ENCODE measurements around the gene MLN. TPM values are rescaled to one million over a fixed set of nuclear protein-coding genes. Genes with fewer than 3 reads are reported as not detected.
A peak's percentile ranks its signal among the peaks of the same experiment; 100 is the strongest.

MLN gene
- total RNA-seq, 4 donors from 2014 or later, result not detected

- no peak for TF ChIP-seq POLR2A (IDR thresholded peaks at IDR 0.05)
- TF ChIP-seq, protein P1, sequence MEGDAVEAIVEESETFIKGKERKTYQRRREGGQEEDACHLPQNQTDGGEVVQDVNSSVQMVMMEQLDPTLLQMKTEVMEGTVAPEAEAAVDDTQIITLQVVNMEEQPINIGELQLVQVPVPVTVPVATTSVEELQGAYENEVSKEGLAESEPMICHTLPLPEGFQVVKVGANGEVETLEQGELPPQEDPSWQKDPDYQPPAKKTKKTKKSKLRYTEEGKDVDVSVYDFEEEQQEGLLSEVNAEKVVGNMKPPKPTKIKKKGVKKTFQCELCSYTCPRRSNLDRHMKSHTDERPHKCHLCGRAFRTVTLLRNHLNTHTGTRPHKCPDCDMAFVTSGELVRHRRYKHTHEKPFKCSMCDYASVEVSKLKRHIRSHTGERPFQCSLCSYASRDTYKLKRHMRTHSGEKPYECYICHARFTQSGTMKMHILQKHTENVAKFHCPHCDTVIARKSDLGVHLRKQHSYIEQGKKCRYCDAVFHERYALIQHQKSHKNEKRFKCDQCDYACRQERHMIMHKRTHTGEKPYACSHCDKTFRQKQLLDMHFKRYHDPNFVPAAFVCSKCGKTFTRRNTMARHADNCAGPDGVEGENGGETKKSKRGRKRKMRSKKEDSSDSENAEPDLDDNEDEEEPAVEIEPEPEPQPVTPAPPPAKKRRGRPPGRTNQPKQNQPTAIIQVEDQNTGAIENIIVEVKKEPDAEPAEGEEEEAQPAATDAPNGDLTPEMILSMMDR (IDR thresholded peaks at IDR 0.05), result no peak
- no peaks in the 10 kb centered on the region for H3K9me3 ChIP-seq
- no peak for DNase-seq
- H3K36me3 ChIP-seq, result no peaks in the 10 kb centered on the region
- H3K4me3 ChIP-seq, result no peak overlapping the region
- peaks cover 8 to 19% of the 10 kb centered on the region in 2 donors for H3K4me1 ChIP-seq
- intact Hi-C loops (cut with DNase I; ENCODE audit: low total_unique reads), result no loop called here
- no peaks in the 10 kb centered on the region for H3K27me3 ChIP-seq
- H3K27ac ChIP-seq, result peak overlapping the region; percentile 95 to 97
Observed at GRCh38 chr6:33786736-33787135, 17.1 kb downstream of the MLN start.

- no peak for DNase-seq
- Histone ChIP-seq H3K27me3 (no peaks in the 10 kb centered on the region), H3K4me1 (peaks cover 8 to 19% of the 10 kb centered on the region in 2 donors), H3K36me3 (no peaks in the 10 kb centered on the region), H3K27ac (peak overlapping the region in 1 of 2 donors; percentile 95), H3K9me3 (no peaks in the 10 kb centered on the region), H3K4me3 (no peak overlapping the region)
- no peak for TF ChIP-seq POLR2A (IDR thresholded peaks at IDR 0.05)
- TF ChIP-seq, protein P1 (IDR thresholded peaks at IDR 0.05), result no peak
- intact Hi-C loops (cut with DNase I; ENCODE audit: low total_unique reads), result no loop called here
Observed at GRCh38 chr6:33785778-33786177, 18.0 kb downstream of the MLN start.

DNA sequence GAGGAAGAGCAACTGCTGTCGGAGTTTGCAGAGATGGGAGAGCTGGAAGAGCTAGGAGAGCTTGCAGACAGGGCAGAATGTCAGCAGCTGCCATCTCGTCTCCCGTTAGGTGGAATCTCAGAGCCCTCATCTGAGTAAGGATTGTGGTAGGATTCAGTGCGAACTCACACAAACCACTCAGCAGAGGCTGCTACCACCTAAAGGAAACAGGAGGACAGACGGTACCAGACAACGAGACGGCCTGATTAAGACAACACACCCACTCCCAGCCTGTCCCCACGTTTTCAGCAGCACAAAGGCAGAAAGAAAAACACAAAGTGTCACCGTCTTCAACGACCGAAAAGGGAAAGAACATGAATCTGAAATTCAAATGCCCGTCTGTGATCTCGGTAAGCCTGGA is 19.0 kb downstream of the MLN start:
- intact Hi-C loops (cut with DNase I; ENCODE audit: low total_unique reads), result no loop called here
- peaks cover 8 to 19% of the 10 kb centered on the region in 2 donors for H3K4me1 ChIP-seq
- no peak overlapping the region for H3K27ac ChIP-seq
- no peaks in the 10 kb centered on the region for H3K27me3 ChIP-seq
- no peaks in the 10 kb centered on the region for H3K9me3 ChIP-seq
- no peak for DNase-seq
- TF ChIP-seq POLR2A (IDR thresholded peaks at IDR 0.05), result no peak
- TF ChIP-seq, protein P1 (IDR thresholded peaks at IDR 0.05), result no peak
- no peaks in the 10 kb centered on the region for H3K36me3 ChIP-seq
- H3K4me3 ChIP-seq, result no peak overlapping the region

DNA sequence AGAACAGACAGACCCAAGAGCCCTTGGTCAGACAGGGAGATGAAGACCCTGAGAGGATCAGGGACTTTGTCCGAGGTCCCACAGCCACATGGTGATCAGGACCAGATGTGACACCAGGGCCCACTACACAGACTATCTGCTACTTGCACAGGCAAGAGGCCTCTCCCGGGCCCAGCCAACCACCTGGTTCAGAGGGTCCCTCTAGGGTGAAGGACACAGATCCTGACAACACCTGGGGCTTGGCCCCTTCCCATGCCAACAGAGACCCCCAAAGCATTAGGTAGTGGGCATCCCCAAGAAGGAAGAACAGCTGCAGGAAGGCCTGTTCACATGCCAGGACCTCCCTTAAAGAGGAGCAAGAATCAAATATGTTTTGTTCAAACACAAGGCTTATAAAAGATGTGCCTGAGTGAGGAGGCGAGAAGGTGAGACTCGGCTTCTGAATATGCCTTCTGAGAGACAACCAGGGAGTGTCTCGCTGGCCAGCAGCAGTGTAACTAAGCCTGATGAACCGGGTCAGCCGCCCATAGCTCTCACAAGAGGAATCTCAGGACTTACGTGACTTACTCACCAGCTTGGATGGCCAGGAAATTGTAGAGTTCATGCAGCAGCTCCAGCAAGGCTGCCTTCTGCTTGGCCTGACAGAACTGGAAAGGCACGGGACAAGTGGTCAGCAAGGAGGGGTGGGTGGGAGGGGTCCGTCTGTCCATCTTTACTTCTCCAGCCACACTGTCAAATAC is 19.9 kb downstream of the MLN start:
- Histone ChIP-seq H3K36me3 (no peaks in the 10 kb centered on the region), H3K9me3 (no peaks in the 10 kb centered on the region), H3K4me3 (no peak overlapping the region), H3K27ac (no peak overlapping the region), H3K27me3 (no peaks in the 10 kb centered on the region), H3K4me1 (peaks cover 8 to 19% of the 10 kb centered on the region in 2 donors)
- TF ChIP-seq POLR2A (IDR thresholded peaks at IDR 0.05), result no peak
- TF ChIP-seq, protein P1 (IDR thresholded peaks at IDR 0.05), result no peak
- intact Hi-C loops (cut with DNase I; ENCODE audit: low total_unique reads), result no loop called here
- DNase-seq, result no peak

DNA sequence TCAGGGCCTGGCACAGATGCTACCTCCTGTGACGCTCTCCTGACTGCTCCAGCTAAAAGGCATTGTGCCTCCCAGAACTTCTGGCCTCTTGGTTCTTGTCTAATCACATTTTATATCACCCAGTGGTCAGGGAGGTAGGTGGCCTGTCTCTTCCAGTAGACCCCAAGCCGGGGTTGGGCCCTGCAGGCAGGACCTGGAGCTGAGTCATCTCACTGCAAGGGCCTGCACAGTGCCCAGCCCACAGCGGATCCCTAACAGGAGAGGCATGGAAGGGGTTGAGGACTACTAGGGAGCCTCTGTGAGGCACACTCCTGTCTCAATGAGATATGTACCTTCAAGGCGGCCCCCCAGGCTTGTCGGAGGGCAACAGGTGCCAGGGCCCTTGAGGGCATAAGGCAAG is 21.2 kb downstream of the MLN start:
- peaks cover 8 to 15% of the 10 kb centered on the region in 2 donors for H3K4me1 ChIP-seq
- intact Hi-C loops (cut with DNase I; ENCODE audit: low total_unique reads), result no loop called here
- H3K4me3 ChIP-seq, result no peak overlapping the region
- H3K36me3 ChIP-seq, result no peaks in the 10 kb centered on the region
- H3K27me3 ChIP-seq, result no peaks in the 10 kb centered on the region
- no peaks in the 10 kb centered on the region for H3K9me3 ChIP-seq
- no peak for DNase-seq
- no peak overlapping the region for H3K27ac ChIP-seq
- TF ChIP-seq, protein P1 (IDR thresholded peaks at IDR 0.05), result no peak
- no peak for TF ChIP-seq POLR2A (IDR thresholded peaks at IDR 0.05)

Data from uterus (tissue), 4 donors.